ENCODE measurements around the gene RTN1.
"Not testable (repeated sequence)": the region's sequence is repeated elsewhere in the genome, so short reads cannot be mapped to it uniquely, and the experiment has no call there.

Gene RTN1

DNA sequence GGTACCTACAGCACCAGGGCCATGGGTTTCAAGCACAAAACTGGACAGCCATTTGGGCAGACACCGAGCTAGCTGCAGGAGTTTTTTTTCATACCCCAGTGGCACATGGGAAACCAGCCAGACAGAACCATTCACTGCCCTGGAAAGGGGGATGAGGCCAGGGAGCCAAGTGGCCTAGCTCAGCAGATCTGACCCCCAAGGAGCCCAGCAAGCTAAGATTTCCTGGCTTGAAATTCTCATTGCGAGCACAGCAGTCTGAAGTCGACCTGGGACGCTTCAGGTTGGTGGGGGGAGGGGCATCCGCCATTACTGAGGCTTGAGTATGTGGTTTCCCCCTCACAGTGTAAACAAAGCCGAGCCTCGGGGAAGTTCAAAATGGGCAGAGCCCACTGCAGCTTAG, 212.8 kb downstream of the RTN1 start:
- TF ChIP-seq, protein P1, sequence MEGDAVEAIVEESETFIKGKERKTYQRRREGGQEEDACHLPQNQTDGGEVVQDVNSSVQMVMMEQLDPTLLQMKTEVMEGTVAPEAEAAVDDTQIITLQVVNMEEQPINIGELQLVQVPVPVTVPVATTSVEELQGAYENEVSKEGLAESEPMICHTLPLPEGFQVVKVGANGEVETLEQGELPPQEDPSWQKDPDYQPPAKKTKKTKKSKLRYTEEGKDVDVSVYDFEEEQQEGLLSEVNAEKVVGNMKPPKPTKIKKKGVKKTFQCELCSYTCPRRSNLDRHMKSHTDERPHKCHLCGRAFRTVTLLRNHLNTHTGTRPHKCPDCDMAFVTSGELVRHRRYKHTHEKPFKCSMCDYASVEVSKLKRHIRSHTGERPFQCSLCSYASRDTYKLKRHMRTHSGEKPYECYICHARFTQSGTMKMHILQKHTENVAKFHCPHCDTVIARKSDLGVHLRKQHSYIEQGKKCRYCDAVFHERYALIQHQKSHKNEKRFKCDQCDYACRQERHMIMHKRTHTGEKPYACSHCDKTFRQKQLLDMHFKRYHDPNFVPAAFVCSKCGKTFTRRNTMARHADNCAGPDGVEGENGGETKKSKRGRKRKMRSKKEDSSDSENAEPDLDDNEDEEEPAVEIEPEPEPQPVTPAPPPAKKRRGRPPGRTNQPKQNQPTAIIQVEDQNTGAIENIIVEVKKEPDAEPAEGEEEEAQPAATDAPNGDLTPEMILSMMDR (IDR thresholded peaks at IDR 0.05), result no peak
- Histone ChIP-seq H3K4me3 (ENCODE audit: low read depth, low read length) (no peak overlapping the region), H3K27ac (no peak overlapping the region), H3K27me3 (ENCODE audit: control insufficient read depth, insufficient read depth, low read length) (no peaks in the 10 kb centered on the region), H2AFZ (no peak overlapping the region), H3K4me2 (ENCODE audit: low read length) (no peak overlapping the region), H3K36me3 (ENCODE audit: control insufficient read depth, insufficient read depth, low read length) (no peaks in the 10 kb centered on the region), H3K79me2 (no peaks in the 10 kb centered on the region), H3K4me1 (no peaks in the 10 kb centered on the region), H3K9ac (no peak overlapping the region), H3K9me3 (ENCODE audit: control insufficient read depth, low read length) (no peaks in the 10 kb centered on the region)

DNA sequence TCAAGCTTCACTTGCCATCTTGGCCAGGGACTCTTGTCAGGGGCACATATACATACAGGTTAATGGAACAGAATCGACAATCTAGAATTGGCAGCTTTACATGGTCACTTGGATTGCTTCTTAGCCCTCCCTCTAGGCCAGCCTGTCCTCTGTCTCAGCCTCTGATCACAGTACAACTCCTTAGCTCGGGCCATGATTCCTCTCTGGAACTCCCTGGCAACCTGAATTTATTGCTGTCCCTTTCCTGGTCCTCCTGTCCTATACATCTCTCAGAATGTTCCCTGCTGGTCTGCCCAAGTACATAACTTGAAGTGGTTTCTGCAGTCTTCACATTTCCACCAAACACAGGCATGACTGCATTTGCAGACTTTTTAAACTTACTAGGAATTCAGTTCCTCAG, 214.1 kb downstream of the RTN1 start:
- Histone ChIP-seq H3K27ac (no peak overlapping the region), H2AFZ (no peak overlapping the region), H3K27me3 (ENCODE audit: control insufficient read depth, insufficient read depth, low read length) (no peaks in the 10 kb centered on the region), H3K9ac (no peak overlapping the region), H3K4me3 (ENCODE audit: low read depth, low read length) (no peak overlapping the region), H3K9me3 (ENCODE audit: control insufficient read depth, low read length) (no peaks in the 10 kb centered on the region), H3K4me2 (ENCODE audit: low read length) (no peak overlapping the region), H3K36me3 (ENCODE audit: control insufficient read depth, insufficient read depth, low read length) (no peaks in the 10 kb centered on the region), H3K4me1 (no peaks in the 10 kb centered on the region), H3K79me2 (peaks cover 3% of the 10 kb centered on the region)
- TF ChIP-seq, protein P1 (IDR thresholded peaks at IDR 0.05), result no peak

DNA sequence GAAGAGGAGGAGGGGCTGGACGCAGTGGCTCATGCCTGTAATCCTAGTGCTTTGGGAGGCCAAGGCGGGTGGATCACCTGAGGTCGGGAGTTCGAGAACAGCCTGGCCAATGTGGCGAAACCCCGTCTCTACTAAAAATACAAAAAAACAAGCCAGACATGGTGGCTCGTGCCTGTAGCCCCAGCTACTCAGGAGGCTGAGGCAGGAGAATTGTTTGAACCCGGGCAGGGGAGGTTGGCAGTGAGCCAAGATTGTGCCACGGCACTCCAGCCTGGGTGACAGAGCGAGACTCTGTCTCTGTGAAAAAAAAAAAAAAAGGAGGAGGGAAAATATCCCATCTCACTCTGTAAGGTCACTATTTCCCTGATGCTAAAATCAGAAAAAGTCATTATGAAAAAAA, 216.4 kb downstream of the RTN1 start:
- not testable (repeated sequence) for H3K79me2 ChIP-seq; H3K36me3 ChIP-seq (ENCODE audit: control insufficient read depth, insufficient read depth, low read length); H3K27ac ChIP-seq; H3K27me3 ChIP-seq (ENCODE audit: control insufficient read depth, insufficient read depth, low read length); H3K9me3 ChIP-seq (ENCODE audit: control insufficient read depth, low read length); H3K4me1 ChIP-seq; H3K4me3 ChIP-seq (ENCODE audit: low read depth, low read length); H3K9ac ChIP-seq; H3K4me2 ChIP-seq (ENCODE audit: low read length); H2AFZ ChIP-seq

DNA sequence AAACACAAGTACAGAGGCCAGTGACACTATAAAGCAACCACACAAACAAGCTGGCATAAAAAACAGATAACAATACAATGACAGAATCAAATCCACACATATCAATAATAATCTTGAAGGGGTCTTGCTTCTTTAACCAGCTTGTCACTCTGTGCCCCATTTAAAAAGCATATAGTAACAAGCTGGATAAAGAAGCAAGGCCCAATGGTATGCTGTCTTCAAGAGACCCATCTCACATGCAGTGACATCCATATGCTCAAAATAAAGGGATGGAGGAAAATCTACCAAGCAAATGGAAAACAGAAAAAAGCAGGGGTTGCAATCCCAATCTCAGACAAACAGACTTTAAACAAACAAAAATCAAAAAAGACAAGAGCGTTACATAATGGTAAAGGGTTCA, 223.7 kb downstream of the RTN1 start:
- H3K9me3 ChIP-seq (ENCODE audit: control insufficient read depth, low read length), result not testable (repeated sequence)

DNA sequence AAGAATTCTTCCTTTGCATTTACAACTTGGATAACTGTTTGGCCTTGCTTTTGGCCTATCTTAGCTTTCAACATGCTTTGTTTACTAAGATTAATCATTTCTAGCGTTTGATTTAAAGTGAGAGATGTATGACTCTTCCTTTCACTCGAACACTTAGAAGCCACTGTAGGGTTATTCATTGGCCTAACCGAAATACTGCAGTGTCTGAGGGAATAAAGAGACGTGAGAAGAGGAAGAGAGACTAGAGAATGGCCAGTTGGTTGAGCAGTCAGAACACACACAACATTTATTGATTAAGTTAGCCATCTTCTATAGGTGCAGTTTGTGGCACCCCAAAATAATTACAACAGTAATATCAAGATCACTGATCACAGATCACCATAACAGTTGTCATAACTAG, 231.7 kb downstream of the RTN1 start:
- H3K4me3 ChIP-seq (ENCODE audit: low read depth, low read length), result no peak overlapping the region
- no peaks in the 10 kb centered on the region for H3K36me3 ChIP-seq (ENCODE audit: control insufficient read depth, insufficient read depth, low read length)
- no peak overlapping the region for H3K9ac ChIP-seq
- no peak overlapping the region for H3K4me2 ChIP-seq (ENCODE audit: low read length)
- H3K4me1 ChIP-seq, result no peaks in the 10 kb centered on the region
- TF ChIP-seq, protein P1 (IDR thresholded peaks at IDR 0.05), result no peak
- H3K27me3 ChIP-seq (ENCODE audit: control insufficient read depth, insufficient read depth, low read length), result no peaks in the 10 kb centered on the region
- H2AFZ ChIP-seq, result no peak overlapping the region
- no peaks in the 10 kb centered on the region for H3K9me3 ChIP-seq (ENCODE audit: control insufficient read depth, low read length)
- H3K27ac ChIP-seq, result no peak overlapping the region
- H3K79me2 ChIP-seq, result no peaks in the 10 kb centered on the region

More for the DNA sequence above, 223.7 kb downstream of the RTN1 start:
- not testable (repeated sequence) for H3K79me2 ChIP-seq; H3K4me1 ChIP-seq; H3K36me3 ChIP-seq (ENCODE audit: control insufficient read depth, insufficient read depth, low read length); H3K4me3 ChIP-seq (ENCODE audit: low read depth, low read length); H2AFZ ChIP-seq; H3K9ac ChIP-seq; H3K27me3 ChIP-seq (ENCODE audit: control insufficient read depth, insufficient read depth, low read length); H3K27ac ChIP-seq; H3K4me2 ChIP-seq (ENCODE audit: low read length)

DNA sequence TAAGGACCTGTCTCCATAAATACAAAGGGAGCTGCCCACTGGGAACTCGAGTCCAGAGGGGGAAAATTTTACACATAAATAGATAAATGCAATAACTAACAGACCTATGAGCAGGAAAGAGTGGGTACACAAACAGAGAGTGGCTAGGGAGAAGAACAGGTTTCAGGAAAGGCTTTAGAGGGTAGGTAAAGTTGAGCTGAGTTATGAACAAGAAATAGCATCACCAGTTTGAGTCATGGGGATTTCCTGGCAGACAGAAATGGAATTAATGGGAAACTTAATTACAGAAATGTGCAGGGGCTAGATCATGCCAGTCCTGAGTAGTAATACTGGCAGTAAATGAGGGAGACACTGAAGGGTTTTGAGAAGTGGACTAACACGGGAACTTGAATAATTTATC, 236.0 kb downstream of the RTN1 start:
- Histone ChIP-seq H3K4me3 (ENCODE audit: low read depth, low read length) (no peak overlapping the region), H3K79me2 (no peaks in the 10 kb centered on the region), H3K9me3 (ENCODE audit: control insufficient read depth, low read length) (no peaks in the 10 kb centered on the region), H3K36me3 (ENCODE audit: control insufficient read depth, insufficient read depth, low read length) (no peaks in the 10 kb centered on the region), H3K4me1 (no peaks in the 10 kb centered on the region), H2AFZ (no peak overlapping the region), H3K27me3 (ENCODE audit: control insufficient read depth, insufficient read depth, low read length) (no peaks in the 10 kb centered on the region), H3K4me2 (ENCODE audit: low read length) (no peak overlapping the region), H3K9ac (no peak overlapping the region), H3K27ac (no peak overlapping the region)
- TF ChIP-seq, protein P1 (IDR thresholded peaks at IDR 0.05), result no peak
